Fibroblast of the aortic adventitia (primary cell): Measurements from ENCODE around the gene BMP7. TPM values are rescaled to one million over a fixed set of nuclear protein-coding genes. Genes with fewer than 3 reads are reported as not detected.

Source experiments
- DNase-seq: peaks from one replicate; pipeline ENCODE4 v3.0.0-alpha.2; 2010; ENCODE audit warnings: low read depth
- H3K4me3 ChIP-seq: 2 replicates; pipeline ENCODE4 v1.5.1; 2011; ENCODE audit warnings: low read depth, mild to moderate bottlenecking, control low read depth, low read length, moderate library complexity
- CTCF ChIP-seq: IDR thresholded peaks from 2 replicates; pipeline ENCODE4 v1.5.1; 2011; ENCODE audit warnings: mild to moderate bottlenecking, low read length, control low read depth, inconsistent platforms; ENCODE audit not compliant: insufficient read depth
- small RNA-seq: library from RNA; depleted of rRNA; stranded (forward); fragments of <200 nt; gene quantifications from one replicate; pipeline ENCODE3, GENCODE V24; 2012
- total RNA-seq: library from RNA; depleted of rRNA; stranded (reverse); fragments of >200 nt; gene quantifications from 2 replicates; pipeline ENCODE4 v1.2.3, GENCODE V29; 2012; ENCODE audit warnings: low replicate concordance

Gene BMP7
- total RNA-seq, 1 donor, result not detected

GRCh38 chr20:57118964-57119363, 147.5 kb downstream of the BMP7 start:
- no peak for TF ChIP-seq CTCF

More at GRCh38 chr20:57118964-57119363, 147.5 kb downstream of the BMP7 start:
- no peak overlapping the region for H3K4me3 ChIP-seq
- DNase-seq, result no peak

Small RNAs within 50 kb of the gene (small RNA-seq; reads per million reads assigned to genes)
- gene RF00019, result not detected

Other genes starting within 250 kb of the BMP7 start
- not detected in 2 replicates for gene SPO11, start 63.2 kb upstream of the BMP7 start, total RNA-seq
- gene RAE1, start 84.6 kb upstream of the BMP7 start, total RNA-seq, result 24.8 and 26.9 TPM in 2 replicates
- gene RBM38, start 124.8 kb upstream of the BMP7 start, total RNA-seq, result 2.0 and 6.1 TPM in 2 replicates